ENCODE data around the gene SERINC4.

SERINC4 gene

DNA sequence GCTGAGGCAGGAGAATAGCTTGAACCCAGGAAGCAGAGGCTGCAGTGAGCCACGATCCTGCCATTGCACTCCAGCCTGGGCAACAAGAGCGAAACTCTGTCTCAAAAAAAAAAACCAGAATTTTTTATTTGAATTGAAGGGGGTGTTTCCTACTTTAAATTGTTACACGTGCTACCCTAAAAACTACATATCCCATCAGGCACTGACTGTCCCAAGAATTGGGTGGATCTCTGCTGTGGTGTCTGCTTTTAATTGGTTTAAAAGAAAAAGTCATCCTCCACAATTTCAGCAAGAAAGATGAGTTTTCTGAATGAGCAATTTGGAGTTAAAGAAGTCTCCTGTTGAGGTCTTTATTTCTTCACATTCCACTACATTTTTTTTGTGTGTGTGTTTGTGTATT is 51.6 kb downstream of the SERINC4 start:
- peak; percentile 6 for DNase-seq

DNA sequence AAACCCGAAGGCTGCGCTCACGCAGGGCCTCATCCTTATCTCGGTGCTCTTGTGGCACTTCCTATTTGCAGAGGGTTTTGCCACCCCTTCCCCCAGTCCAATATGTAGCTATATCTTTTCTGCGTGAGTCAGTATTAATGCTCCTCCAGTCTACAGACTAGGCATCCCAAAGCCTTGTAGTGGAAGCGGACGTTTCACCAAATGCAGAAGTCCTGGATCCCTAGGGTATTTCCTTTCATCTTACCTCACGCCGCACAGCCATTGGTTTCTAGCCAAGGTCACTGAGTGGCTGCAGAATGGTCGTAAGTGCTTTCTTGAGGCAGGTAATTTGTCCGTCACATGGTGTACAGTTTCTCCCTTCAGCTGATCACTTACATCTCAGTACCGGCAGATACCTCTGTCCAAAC is 53.1 kb downstream of the SERINC4 start:
- peak; percentile 69 for DNase-seq

DNA sequence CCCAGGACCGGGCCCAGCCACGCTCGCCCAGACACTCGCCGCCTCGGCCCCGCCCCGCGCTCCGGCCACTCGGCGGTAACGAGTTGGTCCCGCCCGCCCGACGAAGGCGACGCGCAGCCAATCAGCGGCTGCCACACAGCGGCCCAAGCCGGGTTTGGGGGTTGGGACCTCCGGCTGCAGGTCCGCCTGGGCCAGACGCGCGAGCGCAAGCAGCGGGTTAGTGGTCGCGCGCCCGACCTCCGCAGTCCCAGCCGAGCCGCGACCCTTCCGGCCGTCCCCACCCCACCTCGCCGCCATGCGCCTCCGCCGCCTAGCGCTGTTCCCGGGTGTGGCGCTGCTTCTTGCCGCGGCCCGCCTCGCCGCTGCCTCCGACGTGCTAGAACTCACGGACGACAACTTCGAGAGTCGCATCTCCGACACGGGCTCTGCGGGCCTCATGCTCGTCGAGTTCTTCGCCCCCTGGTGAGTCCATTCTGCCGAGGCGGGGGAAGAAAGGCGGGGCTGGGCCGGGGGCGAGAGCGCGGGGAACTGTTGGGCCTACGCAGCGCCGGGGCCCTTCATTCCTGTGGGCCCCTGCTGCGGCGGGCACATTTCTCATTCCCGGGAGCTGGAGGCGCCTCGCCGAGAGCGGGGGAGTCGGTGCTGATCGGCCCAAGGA is 53.6 kb downstream of the SERINC4 start, which contains the start of gene PDIA3:
Gene PDIA3 (plus strand): TSS at position 194 of the 658 bp plus-strand sequence. CDS start 102 bp downstream, at position 296.
- peak; percentile 95 for DNase-seq
